Loucy (cell line): ENCODE results near the gene CUX1.

Experiments used
- H2AFZ ChIP-seq: fragments of 200-600 bp; sonication (generic); 2 replicates; pipeline ENCODE4 v1.6.0; 2016; ENCODE audit warnings: antibody characterized with exemption, mild to moderate bottlenecking, low read length, moderate library complexity
- H3F3A ChIP-seq: fragments of 200-600 bp; 2 replicates; pipeline ENCODE4 v1.6.0; 2016; ENCODE audit warnings: antibody characterized with exemption, low read depth, mild to moderate bottlenecking
- H3K27me3 ChIP-seq: fragments of 200-600 bp; sonication (generic); 2 replicates; pipeline ENCODE4 v1.6.1; 2014; ENCODE audit warnings: low read length, mild to moderate bottlenecking; ENCODE audit not compliant: insufficient read depth, poor library complexity, severe bottlenecking
- H3K36me3 ChIP-seq: fragments of 200-600 bp; sonication (generic); 2 replicates; pipeline ENCODE4 v1.6.1; 2016; ENCODE audit warnings: low read length; ENCODE audit not compliant: insufficient read depth
- H3K4me1 ChIP-seq: fragments of 200-600 bp; sonication (generic); 2 replicates; pipeline ENCODE4 v1.5.1; 2014; ENCODE audit warnings: low read length, mild to moderate bottlenecking; ENCODE audit not compliant: insufficient read depth, poor library complexity, severe bottlenecking
- H3K4me2 ChIP-seq: fragments of 200-600 bp; sonication (generic); 2 replicates; pipeline ENCODE4 v1.6.0; 2014; ENCODE audit warnings: antibody characterized with exemption, low read length, low read depth, mild to moderate bottlenecking; ENCODE audit not compliant: poor library complexity, severe bottlenecking
- H3K4me3 ChIP-seq: fragments of 200-600 bp; sonication (generic); 2 replicates; pipeline ENCODE4 v1.5.1; 2014; ENCODE audit warnings: low read length, mild to moderate bottlenecking, mixed read lengths; ENCODE audit not compliant: poor library complexity, severe bottlenecking
- H3K79me2 ChIP-seq: fragments of 200-600 bp; sonication (generic); 2 replicates; pipeline ENCODE4 v1.6.1; 2014; ENCODE audit warnings: low read length; ENCODE audit not compliant: insufficient read depth
- H3K9ac ChIP-seq: fragments of 200-600 bp; sonication (generic); 2 replicates; pipeline ENCODE4 v1.6.0; 2014; ENCODE audit warnings: mild to moderate bottlenecking, low read depth, low read length, moderate library complexity; ENCODE audit not compliant: poor library complexity, severe bottlenecking
- H3K9me2 ChIP-seq: fragments of 200-600 bp; sonication (generic); replicated peaks from 2 replicates; pipeline ENCODE4 v1.6.1; 2016; ENCODE audit warnings: low read depth, low read length, mixed read lengths
- H3K9me3 ChIP-seq: fragments of 200-600 bp; sonication (generic); 2 replicates; pipeline ENCODE4 v1.6.1; 2014; ENCODE audit warnings: mild to moderate bottlenecking, antibody characterized with exemption, low read length, low read depth; ENCODE audit not compliant: insufficient read depth
- H4K20me1 ChIP-seq: fragments of 200-600 bp; sonication (generic); 2 replicates; pipeline ENCODE4 v1.6.0; 2014; ENCODE audit warnings: antibody characterized with exemption, low read length, mild to moderate bottlenecking; ENCODE audit not compliant: insufficient read depth, poor library complexity, severe bottlenecking
- CTCF ChIP-seq: fragments of 200-600 bp; sonication (generic); conservative IDR thresholded peaks from 2 replicates; pipeline ENCODE4 v1.5.1; 2014; ENCODE audit warnings: mild to moderate bottlenecking, antibody characterized with exemption, low read length
- EZH2phosphoT487 ChIP-seq: fragments of 200-600 bp; IDR thresholded peaks from 2 replicates; pipeline ENCODE4 v1.6.1; 2018; ENCODE audit warnings: antibody characterized with exemption, mild to moderate bottlenecking, moderate library complexity, borderline replicate concordance

The CUX1 gene

GRCh38 chr7:101960985-101961708, 143.7 kb downstream of the CUX1 start:
- Histone ChIP-seq H3K9me2 (no peaks in the 10 kb centered on the region), H3K9me3 (no peaks in the 10 kb centered on the region), H3K27me3 (no peaks in the 10 kb centered on the region), H4K20me1 (peaks cover 19% of the 10 kb centered on the region), H2AFZ (no peak overlapping the region), H3F3A (no peaks in the 10 kb centered on the region), H3K4me3 (no peak overlapping the region), H3K4me2 (no peak overlapping the region), H3K36me3 (peaks cover 11% of the 10 kb centered on the region; the same call in 1 of the 2 replicates), H3K4me1 (peaks cover 6% of the 10 kb centered on the region), H3K79me2 (peaks cover 94% of the 10 kb centered on the region), H3K9ac (no peak overlapping the region)
- no peak for TF ChIP-seq EZH2phosphoT487
- TF ChIP-seq CTCF: no peak

- H3K79me2 ChIP-seq: peaks cover 94% of the 10 kb centered on the region
- H3K9ac ChIP-seq: no peak overlapping the region
- H3K9me3 ChIP-seq: no peaks in the 10 kb centered on the region
- H4K20me1 ChIP-seq: peaks cover 13% of the 10 kb centered on the region
- no peaks in the 10 kb centered on the region for H3K27me3 ChIP-seq
- H2AFZ ChIP-seq: no peak overlapping the region
- no peak overlapping the region for H3K4me2 ChIP-seq
- no peak for TF ChIP-seq EZH2phosphoT487
- no peak for TF ChIP-seq CTCF
- H3K9me2 ChIP-seq: no peaks in the 10 kb centered on the region
- peaks cover 6% of the 10 kb centered on the region for H3K4me1 ChIP-seq
- peaks cover 11% of the 10 kb centered on the region; the same call in 1 of the 2 replicates for H3K36me3 ChIP-seq
- H3F3A ChIP-seq: no peaks in the 10 kb centered on the region
- H3K4me3 ChIP-seq: no peak overlapping the region
Observed at GRCh38 chr7:101961811-101962210, 144.4 kb downstream of the CUX1 start.

GRCh38 chr7:101963693-101964092, 146.3 kb downstream of the CUX1 start:
- TF ChIP-seq CTCF: no peak
- no peak for TF ChIP-seq EZH2phosphoT487
- H3K4me1 ChIP-seq: peaks cover 13% of the 10 kb centered on the region
- no peak overlapping the region for H3K9ac ChIP-seq
- peaks cover 96% of the 10 kb centered on the region for H3K79me2 ChIP-seq
- no peak overlapping the region for H3K4me2 ChIP-seq
- no peaks in the 10 kb centered on the region for H3K9me2 ChIP-seq
- peaks cover 11% of the 10 kb centered on the region; the same call in 1 of the 2 replicates for H3K36me3 ChIP-seq
- no peak overlapping the region for H3K4me3 ChIP-seq
- H3K9me3 ChIP-seq: no peaks in the 10 kb centered on the region
- no peaks in the 10 kb centered on the region for H4K20me1 ChIP-seq
- H3K27me3 ChIP-seq: no peaks in the 10 kb centered on the region
- no peaks in the 10 kb centered on the region for H3F3A ChIP-seq
- H2AFZ ChIP-seq: no peak overlapping the region
